Endodermal cell (in vitro differentiated cells): ENCODE data around the gene ASIC5. TPM values are rescaled to one million over a fixed set of nuclear protein-coding genes. Genes with fewer than 3 reads are reported as not detected.

Experiments
- DNase-seq: peaks from one replicate; pipeline ENCODE4 v3.0.0-alpha.2; 2017
- H3K27ac ChIP-seq: 2 replicates; pipeline ENCODE4 v1.5.1; 2013; ENCODE audit warnings: mild to moderate bottlenecking, low read depth, low read length, moderate library complexity
- H3K27me3 ChIP-seq: 2 replicates; pipeline ENCODE4 v1.6.1; 2013; ENCODE audit warnings: mild to moderate bottlenecking, low read length, moderate library complexity; ENCODE audit not compliant: insufficient read depth, control insufficient read depth, poor library complexity, severe bottlenecking
- H3K36me3 ChIP-seq: 2 replicates; pipeline ENCODE4 v1.7.0; 2013; ENCODE audit warnings: mild to moderate bottlenecking, low read length, moderate library complexity; ENCODE audit not compliant: control insufficient read depth, insufficient read depth
- H3K4me1 ChIP-seq: one replicate; pipeline ENCODE4 v1.7.0; 2013; ENCODE audit warnings: low read length; ENCODE audit not compliant: control insufficient read depth, insufficient read depth
- H3K4me3 ChIP-seq: 2 replicates; pipeline ENCODE4 v1.5.1; 2013; ENCODE audit warnings: mild to moderate bottlenecking, low read length, moderate library complexity
- H3K9ac ChIP-seq: 2 replicates; pipeline ENCODE4 v1.6.1; 2013; ENCODE audit warnings: mild to moderate bottlenecking, low read length, moderate library complexity; ENCODE audit not compliant: poor library complexity, severe bottlenecking; ENCODE audit errors: extremely low read depth
- H3K9me3 ChIP-seq: 2 replicates; pipeline ENCODE4 v1.6.1; 2013; ENCODE audit warnings: mild to moderate bottlenecking, low read length, moderate library complexity; ENCODE audit not compliant: control insufficient read depth
- H3K27ac Mint-ChIP-seq: 2 replicates; pipeline ENCODE4 v1.8.0; 2020; ENCODE audit warnings: mixed read lengths
- H3K27me3 Mint-ChIP-seq: 2 replicates; pipeline ENCODE4 v1.8.0; 2021; ENCODE audit warnings: mild to moderate bottlenecking, mixed read lengths; ENCODE audit not compliant: insufficient read depth
- H3K36me3 Mint-ChIP-seq: 2 replicates; pipeline ENCODE4 v1.8.0; 2020; ENCODE audit warnings: low read depth, mixed read lengths
- H3K4me1 Mint-ChIP-seq: 2 replicates; pipeline ENCODE4 v1.8.0; 2020; ENCODE audit warnings: mixed read lengths
- H3K4me3 Mint-ChIP-seq: 2 replicates; pipeline ENCODE4 v1.8.0; 2020; ENCODE audit warnings: mild to moderate bottlenecking, moderate library complexity, mixed read lengths
- H3K9me3 Mint-ChIP-seq: 2 replicates; pipeline ENCODE4 v1.8.0; 2020; ENCODE audit warnings: mild to moderate bottlenecking, mixed read lengths
- CTCF ChIP-seq: fragments of 200-600 bp; sonication (generic); conservative IDR thresholded peaks from 2 replicates; pipeline ENCODE4 v1.5.0; 2021; ENCODE audit warnings: antibody characterized with exemption, mild to moderate bottlenecking
- WGBS, 2 experiments: methylation state at CpG; one replicate each; pipeline versions ENCODE4 v1.1.5 to v1.1.7; 2013; ENCODE audit warnings: missing lambda C conversion rate in 2 of 2, mixed read lengths in 1 of 2; ENCODE audit not compliant: insufficient coverage in 1 of 2, insufficient read length in 1 of 2; 5-methylcytosine and 5-hydroxymethylcytosine counted together
- total RNA-seq, 2 donors: library from RNA; stranded (reverse); fragmentation: NEBNext Ultra II Directional in 1 of 2; extraction: Animal tissue kit (Norgen Biotek cat#: 25700) in 1 of 2; gene quantifications; 2 replicates in 1 of 2; 3 replicates in 1 of 2; pipeline ENCODE4 v1.2.1, GENCODE V29; 2021

ASIC5 gene
- total RNA-seq, 2 donors from 2014 or later = not detected

DNA sequence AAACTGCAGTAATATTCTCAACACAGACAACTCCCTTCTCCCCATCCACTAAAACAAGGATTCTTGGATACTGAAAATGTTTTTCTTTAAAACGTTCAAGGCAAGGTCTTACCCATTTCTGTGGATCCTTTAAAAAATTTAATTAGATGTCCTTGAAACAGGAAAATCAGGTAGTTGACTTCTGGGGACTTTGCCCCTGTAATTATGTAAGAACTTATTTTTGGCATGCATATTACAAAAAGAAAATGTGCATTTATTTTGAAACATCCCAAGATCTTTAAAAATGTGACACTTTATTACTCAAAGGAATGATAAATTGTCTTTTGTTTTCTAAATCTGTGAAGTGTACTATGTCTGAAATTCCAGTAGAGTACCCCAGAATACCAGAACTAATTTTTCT, 81.4 kb downstream of the ASIC5 start:
- Histone ChIP-seq H3K36me3 (no peaks in the 10 kb centered on the region), H3K4me1 (no peaks in the 10 kb centered on the region), H3K4me3 (no peak overlapping the region), H3K27me3 (peaks cover 16% of the 10 kb centered on the region), H3K9ac (no peak overlapping the region), H3K9me3 (no peaks in the 10 kb centered on the region), H3K27ac (no peak overlapping the region)
- no peak for TF ChIP-seq CTCF
- WGBS, 2 experiments = 62% methylated on average over 1 of the region's 1 CpG; no CpG with 5 or more reads in 1 of the 2 experiments
- H3K27me3 Mint-ChIP-seq = peaks cover 26% of the 10 kb centered on the region
- H3K4me1 Mint-ChIP-seq = no peaks in the 10 kb centered on the region
- no peak overlapping the region for H3K4me3 Mint-ChIP-seq
- no peaks in the 10 kb centered on the region for H3K9me3 Mint-ChIP-seq
- no peak overlapping the region for H3K27ac Mint-ChIP-seq
- no peak for DNase-seq
- no peaks in the 10 kb centered on the region for H3K36me3 Mint-ChIP-seq

GRCh38 chr4:155781249-155781831, 84.7 kb downstream of the ASIC5 start:
- Mint-ChIP-seq H3K4me1 (no peaks in the 10 kb centered on the region), H3K9me3 (no peaks in the 10 kb centered on the region), H3K4me3 (no peak overlapping the region), H3K27me3 (peaks cover 11% of the 10 kb centered on the region), H3K27ac (no peak overlapping the region), H3K36me3 (no peaks in the 10 kb centered on the region)
- H3K4me3 ChIP-seq = no peak overlapping the region
- TF ChIP-seq CTCF = no peak
- H3K27ac ChIP-seq = no peak overlapping the region
- H3K36me3 ChIP-seq = no peaks in the 10 kb centered on the region
- DNase-seq = no peak
- 82 to 95% methylated on average over 1 to 3 of the region's 4 CpGs for WGBS, 2 experiments
- no peaks in the 10 kb centered on the region for H3K4me1 ChIP-seq
- no peak overlapping the region for H3K9ac ChIP-seq
- no peaks in the 10 kb centered on the region for H3K9me3 ChIP-seq
- H3K27me3 ChIP-seq = no peaks in the 10 kb centered on the region

GRCh38 chr4:155780775-155781174, 85.3 kb downstream of the ASIC5 start:
- Histone ChIP-seq H3K27ac (no peak overlapping the region), H3K9ac (no peak overlapping the region), H3K36me3 (no peaks in the 10 kb centered on the region), H3K4me3 (no peak overlapping the region), H3K9me3 (no peaks in the 10 kb centered on the region), H3K27me3 (no peaks in the 10 kb centered on the region), H3K4me1 (no peaks in the 10 kb centered on the region)
- no peaks in the 10 kb centered on the region for H3K36me3 Mint-ChIP-seq
- no peaks in the 10 kb centered on the region for H3K4me1 Mint-ChIP-seq
- WGBS, 2 experiments = 75% methylated on average over 1 of the region's 1 CpG; no CpG with 5 or more reads in 1 of the 2 experiments
- H3K27me3 Mint-ChIP-seq = peaks cover 11% of the 10 kb centered on the region
- H3K9me3 Mint-ChIP-seq = no peaks in the 10 kb centered on the region
- H3K4me3 Mint-ChIP-seq = no peak overlapping the region
- DNase-seq = no peak
- no peak for TF ChIP-seq CTCF
- H3K27ac Mint-ChIP-seq = no peak overlapping the region

Other genes with a start within 250 kb of the ASIC5 start
- 1 to 10 TPM in 1 of 2 donors, under 1 TPM in 1; 0.58 to 1.1 TPM for gene GUCY1A1, start 199.4 kb downstream of the ASIC5 start, total RNA-seq
- gene GUCY1B1, start 107.3 kb downstream of the ASIC5 start, total RNA-seq = 1 to 10 TPM; 1.8 to 3.4 TPM
- not detected for gene TDO2, start 37.4 kb upstream of the ASIC5 start, total RNA-seq
- gene CTSO, start 87.6 kb upstream of the ASIC5 start, total RNA-seq = 1 to 10 TPM; 4.2 to 5.4 TPM